ENCODE results near the gene FLRT1.
"Not testable (repeated sequence)": the region's sequence is repeated elsewhere in the genome, so short reads cannot be mapped to it uniquely, and the experiment has no call there.

FLRT1 gene

DNA sequence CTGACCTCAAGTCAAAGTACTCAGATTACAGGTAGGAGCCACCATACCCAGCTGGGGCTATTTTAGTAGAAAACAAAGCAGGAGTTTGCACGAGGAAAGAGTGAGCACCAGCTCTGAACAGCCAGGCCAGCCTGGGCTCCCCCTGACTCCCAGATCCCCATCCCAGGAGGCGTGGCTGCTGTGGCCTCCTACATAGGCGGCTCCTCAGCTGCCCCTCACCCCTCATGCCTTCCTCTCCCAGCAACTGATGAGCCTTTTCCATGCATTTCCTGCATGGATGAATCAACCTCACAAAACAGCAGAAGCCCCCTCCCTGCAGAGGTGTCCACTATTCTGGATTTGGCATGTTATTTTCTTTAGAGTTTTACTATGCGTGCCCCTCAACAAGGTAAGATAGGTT lies 10.5 kb upstream of the FLRT1 start:
- FAIRE-seq = no peak

DNA sequence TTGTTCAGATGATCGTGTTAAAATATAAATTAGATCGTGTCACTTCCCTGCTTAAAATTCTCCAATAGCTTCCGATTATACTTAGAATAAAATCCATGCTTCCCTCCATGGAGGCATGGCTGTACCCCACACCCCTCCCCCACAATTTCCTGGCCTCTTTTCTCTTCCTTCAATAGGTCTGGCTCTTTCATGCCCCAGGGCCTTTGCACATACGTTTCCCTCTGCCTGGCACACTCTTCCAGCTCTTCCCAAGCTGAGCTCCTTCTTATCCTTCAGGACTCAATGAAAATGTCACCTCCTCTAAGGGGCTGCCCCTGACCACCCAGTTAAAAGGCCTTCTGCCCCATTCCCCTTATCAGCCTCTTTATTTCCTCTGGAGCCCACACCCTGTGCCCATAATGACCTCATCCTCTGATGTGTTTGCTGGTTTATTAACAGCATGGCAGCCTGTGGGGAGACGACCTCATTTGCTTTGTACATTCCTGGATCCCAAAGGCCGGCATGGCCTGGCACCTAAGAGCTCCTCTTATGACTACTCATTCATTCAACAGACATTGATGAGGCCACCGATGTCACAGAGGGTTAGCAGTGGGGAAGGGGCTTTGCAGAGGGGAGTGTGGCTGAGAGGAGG lies 9.0 kb upstream of the FLRT1 start:
- FAIRE-seq = no peak

DNA sequence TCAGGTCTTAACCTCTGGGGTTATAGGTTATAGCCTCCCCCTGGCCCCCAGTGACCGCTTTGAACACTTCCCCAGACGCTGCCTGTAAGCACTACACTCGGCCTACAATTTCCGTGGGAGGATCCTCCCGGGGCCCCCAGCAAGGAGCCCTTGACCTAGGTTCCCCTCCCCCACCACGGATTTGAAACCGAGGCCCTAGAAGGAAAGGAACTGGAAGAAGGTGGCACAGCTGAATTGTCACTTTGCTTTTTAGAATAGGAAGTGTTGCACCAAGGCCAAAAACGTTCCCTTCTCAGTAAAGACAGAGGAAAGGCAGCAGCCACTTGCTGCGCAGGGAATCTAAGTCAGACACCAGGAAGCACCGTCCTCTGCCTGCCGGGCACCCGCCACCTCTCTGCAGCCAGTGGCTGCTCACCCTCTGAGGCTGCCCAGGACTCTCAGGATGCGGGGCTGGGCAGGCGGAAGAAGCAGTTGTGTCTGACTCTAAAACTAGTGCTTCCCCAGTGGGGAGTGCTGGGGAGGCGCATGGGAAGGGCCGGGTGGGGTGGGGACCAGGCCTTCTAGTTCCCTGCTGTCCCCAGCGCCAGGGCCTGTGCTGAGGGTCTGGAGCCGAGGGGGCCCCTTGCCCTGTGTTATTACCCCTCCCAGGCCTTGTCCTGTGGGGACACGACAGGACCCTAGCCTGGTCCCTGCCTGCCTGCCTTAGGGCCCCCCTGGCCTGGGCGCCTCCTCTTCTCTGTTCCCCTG lies 7.9 kb upstream of the FLRT1 start:
- FAIRE-seq = no peak

DNA sequence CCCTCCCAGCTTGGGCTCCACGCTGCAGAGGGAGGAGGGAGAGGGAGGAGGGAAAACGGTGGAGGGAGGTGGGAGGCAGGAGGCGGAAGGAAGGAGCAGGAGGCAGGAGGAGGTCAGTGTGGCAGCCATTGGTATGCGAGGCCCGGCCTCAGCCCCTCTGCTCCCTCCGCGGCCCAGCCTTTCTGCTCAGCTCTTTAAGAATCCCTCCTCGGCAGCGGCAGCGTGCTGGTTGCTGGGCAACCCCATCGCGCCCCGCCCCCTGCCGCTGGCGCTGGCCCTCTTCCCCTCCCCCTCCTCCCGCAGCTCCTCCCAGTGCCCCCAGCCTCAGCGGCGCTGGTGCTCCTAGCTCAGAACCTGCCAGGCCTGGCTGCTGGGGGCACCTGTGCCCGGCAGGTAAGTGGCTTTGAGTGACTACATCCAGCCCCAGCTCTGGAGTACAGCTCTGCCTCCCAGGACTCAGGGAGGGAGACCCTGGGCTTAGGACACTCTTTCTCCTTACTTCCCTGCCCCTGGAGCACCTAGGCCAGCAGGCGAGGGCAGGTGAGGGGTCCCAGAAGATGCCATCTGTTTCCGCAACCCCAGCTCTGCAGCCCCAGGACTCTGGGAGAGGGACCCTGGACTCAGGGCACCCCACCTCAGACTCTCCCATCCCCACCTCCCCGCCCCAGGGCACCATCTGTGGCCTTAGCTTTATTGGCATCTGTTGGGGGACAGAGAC lies 7.2 kb upstream of the FLRT1 start:
- FAIRE-seq = no peak

DNA sequence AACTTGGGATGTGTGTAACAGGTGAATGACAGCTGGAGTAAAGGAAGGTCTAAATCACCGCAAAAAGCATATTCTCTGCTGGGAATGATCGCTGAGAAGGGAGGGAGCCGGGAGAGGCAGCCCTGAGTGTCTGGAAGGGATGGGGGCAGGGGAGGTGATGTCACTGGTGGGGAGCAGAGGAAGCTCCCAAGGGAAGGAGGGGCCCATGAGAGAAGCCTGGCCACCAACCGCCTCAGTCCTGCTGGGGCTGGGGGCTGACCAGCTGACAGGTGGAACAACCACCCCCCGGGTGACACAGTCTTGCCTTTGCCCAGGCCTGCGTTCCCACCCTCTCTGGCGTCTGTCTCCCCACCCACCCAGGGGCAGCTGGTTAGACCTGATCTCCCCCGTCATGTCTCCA lies 6.0 kb upstream of the FLRT1 start:
- FAIRE-seq = no peak

DNA sequence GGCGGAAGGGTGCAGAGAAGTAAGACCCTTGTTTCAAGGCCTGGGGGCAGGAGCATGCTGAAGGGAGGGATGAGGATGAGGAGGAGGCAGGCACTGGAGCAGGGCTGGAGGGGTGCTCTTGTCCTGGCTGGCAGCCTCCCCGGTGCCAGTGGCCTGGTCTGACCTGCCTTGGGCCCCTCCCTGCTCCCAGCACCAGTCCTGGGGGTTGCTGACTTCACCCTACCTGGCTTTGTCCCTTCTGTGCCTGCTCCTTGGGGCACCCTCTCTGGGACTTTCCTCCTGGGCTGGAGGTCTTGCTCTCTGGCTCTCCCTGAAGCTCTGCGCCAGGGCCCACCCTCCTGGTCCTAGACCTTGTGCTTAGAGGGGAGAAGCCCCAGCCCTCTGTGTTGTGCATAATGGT lies 4.7 kb upstream of the FLRT1 start:
- FAIRE-seq = no peak

DNA sequence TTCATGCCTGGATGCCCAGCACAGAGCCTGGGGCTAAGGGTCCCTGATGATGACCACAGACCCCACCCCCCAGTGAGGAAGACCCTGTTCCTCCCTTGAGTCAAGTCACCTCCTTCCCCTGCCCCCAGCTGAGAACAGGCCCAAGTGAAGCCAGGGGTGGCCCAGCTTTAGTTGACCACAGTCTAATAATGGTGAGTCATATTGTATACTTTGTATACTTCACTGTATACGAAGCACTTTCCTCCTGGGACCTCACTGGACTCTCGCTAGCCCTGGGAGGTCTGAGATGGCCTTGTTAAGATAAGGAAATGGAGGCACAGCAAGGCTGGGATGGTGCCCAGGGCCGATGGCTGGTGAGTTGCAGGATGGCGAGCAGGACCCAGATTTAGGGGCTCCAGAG lies 3.7 kb upstream of the FLRT1 start:
- no peak for FAIRE-seq

DNA sequence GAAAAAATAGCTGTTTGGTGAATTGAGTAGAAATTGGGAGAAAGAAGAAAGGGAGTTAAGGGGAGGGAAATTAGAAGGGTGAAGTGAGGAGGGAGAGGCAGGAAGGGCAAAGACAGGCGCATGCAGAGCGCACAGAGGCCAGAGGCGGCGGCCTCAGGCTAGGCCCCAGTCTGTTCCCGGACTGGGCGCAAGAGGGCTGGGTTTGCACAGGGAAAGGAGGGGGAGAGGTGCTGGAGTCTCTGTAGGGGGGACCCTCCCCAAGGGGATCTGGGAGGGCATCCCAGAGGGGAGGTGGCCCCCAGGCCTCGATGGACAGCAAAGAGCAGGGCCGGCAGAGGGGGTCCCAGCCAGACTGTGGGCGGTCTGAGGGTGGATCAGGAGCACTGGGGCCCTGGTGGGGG lies 1.3 kb upstream of the FLRT1 start:
- no peak for FAIRE-seq

DNA sequence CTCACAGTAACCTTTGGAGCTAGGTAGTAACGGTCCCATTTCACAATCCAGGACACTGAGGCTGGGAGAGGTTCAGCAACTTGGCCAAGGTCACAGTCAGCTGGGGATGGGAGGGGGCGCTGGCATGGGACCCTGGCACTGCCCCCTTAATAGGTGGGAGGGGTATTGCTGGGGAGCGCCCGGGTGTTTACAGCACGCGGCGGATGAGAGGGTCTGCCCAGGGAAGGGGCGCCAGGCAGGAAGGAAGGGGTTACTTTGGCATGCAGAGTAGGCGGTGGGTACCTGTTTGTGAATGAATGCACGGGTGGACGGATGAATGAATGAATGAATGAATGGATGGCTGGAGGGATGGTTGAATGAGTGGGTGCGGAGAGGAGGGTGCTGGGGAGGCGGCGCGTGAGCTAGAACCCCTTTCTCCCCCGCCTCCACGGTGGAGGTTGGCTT lies 628 bp upstream of the FLRT1 start:
- no peak for FAIRE-seq

DNA sequence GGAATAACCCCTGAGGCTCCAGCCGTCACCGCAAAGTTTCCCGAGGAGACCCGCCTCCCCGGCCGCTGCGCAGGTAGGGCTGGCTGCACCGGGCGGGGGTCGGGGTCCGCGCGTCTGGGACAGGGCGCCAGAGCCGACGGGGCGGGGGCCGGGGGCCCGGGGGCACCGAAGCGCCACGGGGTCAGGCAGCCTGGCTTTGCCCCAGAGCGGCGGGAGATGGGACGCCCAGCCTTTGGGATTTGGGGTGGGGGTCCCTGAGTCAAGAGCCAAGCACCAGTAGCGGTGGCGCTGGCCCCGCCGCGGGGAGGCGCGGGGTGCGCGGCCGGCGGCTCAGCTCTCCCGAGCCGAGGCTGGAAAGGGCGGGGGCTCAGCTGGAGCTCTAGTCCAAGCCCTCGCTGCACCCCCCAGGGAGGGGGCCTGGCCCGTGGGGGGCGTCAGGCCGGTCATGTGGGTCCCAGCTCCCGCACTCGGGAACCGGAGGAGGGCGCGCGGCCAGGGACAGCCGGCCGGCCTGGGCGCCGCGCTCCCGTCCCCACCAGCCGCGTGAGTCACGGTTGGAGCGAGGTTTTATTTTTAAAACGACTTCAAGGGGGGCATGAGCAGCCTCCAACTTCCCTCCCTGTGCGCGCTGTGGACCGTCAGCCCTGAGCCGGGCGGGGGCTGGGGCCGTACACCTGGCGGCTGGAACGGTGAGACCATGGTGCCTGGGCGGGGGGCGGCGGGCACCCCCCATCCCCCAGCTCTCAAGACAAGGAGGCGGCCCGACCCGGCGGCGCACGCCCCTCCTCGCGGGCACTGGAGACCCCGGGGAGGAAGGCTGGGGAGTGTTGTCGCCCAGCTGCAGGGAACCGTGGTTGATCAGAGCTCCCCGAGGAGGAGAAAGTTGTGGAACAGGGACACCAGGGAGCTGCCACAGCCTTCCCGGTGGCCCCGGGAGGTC lies 626 bp downstream of the FLRT1 start:
- FAIRE-seq = no peak

DNA sequence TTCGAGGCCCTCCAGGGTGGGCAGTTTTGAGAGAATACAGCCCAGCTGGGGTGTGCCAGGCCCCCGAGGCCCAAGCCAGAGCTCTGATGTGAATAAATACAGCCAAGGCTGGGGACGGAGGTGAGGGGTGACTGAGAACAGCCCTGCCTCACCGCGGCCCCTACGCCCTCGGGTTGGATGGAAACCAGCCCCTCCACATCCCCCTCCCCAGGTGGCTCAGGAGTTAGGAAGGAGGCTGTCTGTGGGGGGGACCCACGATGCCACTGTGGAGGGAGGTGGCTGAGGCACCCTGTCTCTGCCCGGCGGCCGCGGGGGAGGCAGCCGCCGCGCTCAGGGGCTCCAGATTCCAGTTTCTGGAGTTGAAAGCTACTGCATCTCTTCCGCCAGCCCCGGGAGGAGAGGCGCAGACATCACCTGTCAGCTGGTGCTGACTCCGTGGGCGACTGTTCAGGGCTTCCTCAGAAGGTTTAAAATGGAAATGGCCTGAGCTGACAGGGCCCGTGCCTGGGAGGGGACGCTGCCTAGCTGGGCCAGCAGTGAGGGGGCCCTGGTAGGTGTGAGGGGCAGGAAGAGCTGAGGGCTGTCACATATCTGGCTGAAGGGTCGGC lies 1.4 kb downstream of the FLRT1 start:
- no peak for FAIRE-seq

DNA sequence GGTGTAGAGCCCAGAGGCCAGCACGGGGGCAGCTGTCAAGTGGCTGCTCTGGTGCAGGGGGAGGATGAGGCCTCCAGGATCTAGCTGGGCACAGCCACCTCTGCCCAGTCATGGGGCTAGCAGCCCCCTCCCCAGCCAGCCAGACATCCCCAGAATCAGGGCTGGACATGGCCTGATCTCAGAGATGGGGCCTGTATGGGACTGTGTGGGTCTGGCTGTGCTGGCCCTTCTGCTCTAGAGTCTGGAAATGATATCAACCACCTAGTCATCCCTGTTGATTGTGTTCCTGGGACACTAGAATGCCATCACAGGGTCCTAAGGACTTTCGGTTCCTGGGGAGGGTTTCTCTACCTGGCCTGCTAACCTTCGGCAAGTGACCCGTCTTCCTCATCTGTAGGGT lies 2.8 kb downstream of the FLRT1 start:
- no peak for FAIRE-seq

DNA sequence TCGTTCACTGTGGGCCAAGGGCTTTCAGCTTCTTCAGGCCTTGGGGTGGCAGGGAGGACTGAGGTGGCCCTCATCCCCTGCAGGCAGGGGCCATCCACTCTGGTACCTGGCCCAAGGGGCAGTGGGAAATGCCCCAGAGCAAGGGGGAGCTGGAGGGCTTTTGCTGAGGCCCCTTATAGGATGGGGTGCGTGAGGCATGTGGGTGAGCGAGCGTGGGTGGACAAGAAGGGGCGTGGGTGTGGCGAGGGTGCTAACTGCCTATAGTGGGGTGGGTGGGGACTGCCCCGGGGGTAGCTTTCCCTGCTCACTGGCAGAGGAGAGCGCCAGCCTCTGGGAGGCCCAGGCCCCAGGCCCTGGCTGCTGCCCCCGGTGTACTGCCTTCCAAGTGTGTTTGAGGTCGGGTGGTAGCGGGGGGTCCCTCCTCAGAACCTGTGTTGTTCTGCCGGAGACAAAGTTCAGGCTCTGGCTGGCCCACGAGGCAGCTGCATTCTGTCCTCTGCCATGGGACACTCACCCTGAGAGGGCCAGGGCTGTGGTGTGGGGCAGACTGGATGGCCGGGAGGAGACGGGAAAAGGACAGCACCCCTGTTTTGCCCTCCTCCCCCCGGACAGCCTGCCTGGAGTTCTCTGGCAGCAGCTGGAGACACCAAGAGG lies 3.4 kb downstream of the FLRT1 start:
- no peak for FAIRE-seq

DNA sequence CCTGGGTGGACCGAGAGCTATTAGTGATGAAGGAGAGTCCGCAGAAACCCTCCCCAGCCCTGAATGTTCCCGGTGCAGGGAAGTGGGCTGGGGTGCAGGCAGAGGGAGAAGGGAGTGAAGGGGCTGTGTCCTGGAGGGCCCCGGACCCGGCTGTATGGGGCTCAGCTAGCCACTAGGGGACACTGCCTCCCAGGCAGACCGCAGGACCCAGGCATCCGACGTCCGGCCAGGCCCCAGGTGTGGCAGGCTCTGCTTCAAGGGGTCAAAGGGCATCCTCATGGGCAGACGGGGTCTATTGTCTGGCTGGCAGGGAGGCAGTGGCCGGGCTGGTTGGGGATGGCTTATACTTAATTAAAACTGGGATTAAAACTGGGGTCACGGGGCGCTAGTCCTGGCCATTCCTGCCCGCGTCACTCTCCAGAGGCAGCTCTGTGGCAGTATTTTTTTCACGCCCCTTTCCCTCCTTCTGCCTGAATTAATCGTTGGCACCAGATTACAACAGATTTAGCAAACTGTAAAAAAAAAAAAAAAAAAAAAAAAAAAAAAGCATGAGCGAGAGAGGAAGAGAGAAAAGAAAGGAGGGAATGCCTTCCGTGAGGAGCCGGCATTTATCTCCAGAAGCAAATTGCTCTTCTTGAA lies 5.1 kb downstream of the FLRT1 start:
- FAIRE-seq = no peak

DNA sequence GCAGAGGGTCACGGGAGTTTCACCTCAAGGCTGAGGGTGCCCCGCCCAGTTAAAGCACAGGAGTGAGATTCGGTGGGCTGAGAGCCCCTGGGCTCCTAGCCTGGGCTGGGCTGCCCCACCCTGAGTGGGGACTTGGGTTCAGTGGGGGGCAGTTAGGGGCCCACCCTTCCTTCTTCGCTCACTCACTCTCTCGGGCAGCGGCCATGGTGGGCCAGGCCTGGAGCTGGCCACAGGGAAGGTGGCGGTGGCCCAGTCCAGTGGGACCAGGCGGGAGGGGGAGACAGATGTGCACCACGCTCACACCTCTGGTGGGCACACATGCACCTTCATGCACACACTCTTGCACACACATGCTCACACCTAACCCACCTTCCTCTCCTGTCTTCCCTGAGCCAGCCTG lies 6.1 kb downstream of the FLRT1 start:
- FAIRE-seq = no peak

DNA sequence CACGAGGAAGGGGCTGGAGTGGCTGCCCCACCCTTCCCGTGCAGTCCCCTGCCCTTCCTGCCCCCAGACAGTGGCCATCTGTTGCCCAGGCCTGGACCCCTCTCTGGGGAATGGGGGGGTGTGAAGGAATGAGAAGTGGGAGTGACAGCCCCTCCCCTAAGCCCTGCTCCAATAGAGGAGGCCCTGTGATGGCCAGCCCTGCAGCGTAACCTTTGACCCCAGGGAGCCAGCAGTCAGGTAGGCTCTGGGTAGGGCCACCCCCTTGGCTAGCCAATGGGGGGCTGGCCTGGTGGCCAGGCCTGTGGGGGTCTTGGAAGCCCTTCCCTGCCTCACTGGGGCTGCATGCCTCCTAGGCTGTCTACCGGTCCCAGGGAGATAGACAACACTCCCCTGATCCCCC lies 6.6 kb downstream of the FLRT1 start:
- FAIRE-seq = no peak

DNA sequence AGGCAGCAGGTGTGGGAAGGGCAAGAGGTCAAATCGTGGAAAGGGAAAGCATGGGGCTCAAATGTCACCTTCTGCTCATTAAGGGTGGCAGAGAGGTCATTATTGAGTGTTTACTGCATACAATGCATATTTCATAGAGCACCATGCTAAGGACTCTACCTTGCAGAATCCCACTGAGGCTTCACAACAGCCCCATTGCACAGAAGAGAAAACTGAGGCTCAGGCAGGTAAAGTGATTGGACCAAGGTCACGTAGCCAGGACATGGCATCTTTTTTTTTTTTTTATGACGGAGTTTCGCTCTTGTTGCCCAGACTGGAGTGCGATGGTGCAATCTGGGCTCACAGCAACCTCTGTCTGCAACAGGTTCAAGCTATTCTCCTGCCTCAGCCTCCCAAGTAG lies 7.8 kb downstream of the FLRT1 start:
- FAIRE-seq = no peak

DNA sequence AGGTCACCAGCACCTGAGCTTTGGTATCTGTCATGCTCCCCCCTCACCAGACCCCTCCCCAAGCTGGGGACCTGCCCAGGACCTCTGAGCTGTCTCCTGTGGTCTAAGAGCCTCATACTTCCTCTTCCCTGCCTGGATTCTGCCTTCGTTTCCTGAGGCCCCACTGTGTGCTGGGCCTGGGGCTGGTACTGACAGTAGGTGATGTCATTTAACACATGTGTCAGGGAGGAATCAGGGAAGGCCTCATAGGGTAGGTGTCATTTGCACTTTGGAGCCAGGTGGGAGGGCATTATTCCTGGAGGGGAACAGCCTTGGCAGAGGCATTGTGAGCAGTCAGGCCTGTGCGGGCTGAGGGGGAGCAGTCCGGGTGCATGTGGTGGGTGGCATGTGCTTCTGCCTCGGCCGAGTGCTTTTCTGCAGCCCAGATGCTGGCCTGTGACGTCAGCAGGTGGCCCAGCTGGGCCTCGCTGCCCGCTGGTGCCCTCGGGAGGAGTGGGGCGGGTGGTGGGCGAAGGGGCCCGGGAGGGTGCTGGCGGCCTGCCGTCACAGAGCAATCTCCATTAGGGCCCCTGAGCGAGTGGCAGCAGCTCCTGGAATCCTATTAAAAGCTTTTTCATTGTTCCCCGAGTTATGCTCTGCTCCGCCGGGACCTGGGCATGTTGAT lies 9.1 kb downstream of the FLRT1 start:
- no peak for FAIRE-seq

DNA sequence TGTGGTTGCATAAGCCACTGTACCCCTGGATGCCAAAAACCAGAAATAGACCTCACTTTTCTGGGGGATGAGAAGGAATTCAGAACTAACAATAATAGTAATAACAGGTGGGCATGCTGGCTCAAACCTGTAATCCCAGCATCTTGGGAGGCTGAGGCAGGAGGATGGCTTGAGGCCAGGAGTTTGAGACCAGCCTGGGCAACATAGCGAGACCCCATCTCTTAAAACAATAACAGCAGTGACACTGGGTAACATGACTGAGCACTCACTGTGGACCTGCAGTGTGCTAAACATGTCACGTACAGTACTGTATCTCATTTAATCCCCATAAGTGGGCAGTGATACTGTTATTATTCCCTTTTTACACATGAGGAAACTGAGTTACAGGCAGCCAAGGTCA lies 10.0 kb downstream of the FLRT1 start:
- FAIRE-seq = no peak

DNA sequence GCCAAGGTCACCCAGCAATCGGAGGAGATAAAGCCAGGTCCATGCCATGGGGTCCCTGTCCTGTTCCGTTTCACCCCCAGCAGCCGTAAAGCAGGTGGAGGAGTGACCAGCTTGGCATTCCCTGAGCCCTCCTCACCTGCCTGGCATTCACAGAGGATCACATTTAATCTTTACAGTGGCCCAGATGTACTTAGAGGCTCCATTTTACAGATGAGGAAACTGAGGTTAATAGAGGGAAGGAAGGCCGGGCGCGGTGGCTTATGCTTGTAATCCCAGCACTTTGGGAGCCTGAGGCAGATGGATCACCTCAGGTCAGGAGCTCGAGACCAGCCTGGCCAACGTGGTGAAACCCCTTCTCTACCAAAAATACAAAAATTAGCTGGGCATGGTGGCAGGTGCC lies 11.6 kb downstream of the FLRT1 start:
- FAIRE-seq = not testable (repeated sequence)
